Hepatocyte (in vitro differentiated cells): ENCODE data around the gene ITFG1.

ENCODE experiments used
- CTCF ChIP-seq: fragments of 200-600 bp; sonication (generic); IDR thresholded peaks from 2 replicates; pipeline ENCODE4 v1.5.1; 2016; ENCODE audit warnings: antibody characterized with exemption, mild to moderate bottlenecking; ENCODE audit not compliant: poor library complexity
- EZH2 ChIP-seq: fragments of 200-600 bp; sonication (generic); IDR thresholded peaks from 2 replicates; pipeline ENCODE4 v1.6.1; 2016; ENCODE audit warnings: antibody characterized with exemption, mild to moderate bottlenecking, borderline replicate concordance

- TF ChIP-seq CTCF (no peak), EZH2 (no peak)
Observed at GRCh38 chr16:47424846-47425245, 36.0 kb downstream of the ITFG1 start.
